HPDE6-E6E7 (cell line): ENCODE results near the gene ADCY10.
"Not testable (repeated sequence)": the region's sequence is repeated elsewhere in the genome, so short reads cannot be mapped to it uniquely, and the experiment has no call there.

Source experiments
- DNase-seq: peaks from one replicate; pipeline ENCODE4 v3.0.0; 2011; ENCODE audit warnings: missing footprints; ENCODE audit errors: extremely low spot score

Gene ADCY10

GRCh38 chr1:167881786-167882185, 32.1 kb downstream of the ADCY10 start:
- DNase-seq: no peak

- DNase-seq: no peak
These were observed 32.9 kb downstream of the ADCY10 start for GRCh38 chr1:167881069-167881468.

GRCh38 chr1:167880580-167881021, 33.3 kb downstream of the ADCY10 start:
- no peak for DNase-seq

- no peak for DNase-seq
These were observed 34.4 kb downstream of the ADCY10 start for GRCh38 chr1:167879508-167879907.

- DNase-seq: no peak
These were observed 35.4 kb downstream of the ADCY10 start for GRCh38 chr1:167878372-167879160.

- DNase-seq: no peak
These were observed 37.2 kb downstream of the ADCY10 start for GRCh38 chr1:167876597-167877175.

- DNase-seq: no peak
These were observed 42.6 kb downstream of the ADCY10 start for GRCh38 chr1:167871331-167871730.

- not testable (repeated sequence) for DNase-seq
These were observed 44.6 kb downstream of the ADCY10 start for GRCh38 chr1:167869157-167870001.

GRCh38 chr1:167866739-167867414, 47.1 kb downstream of the ADCY10 start:
- DNase-seq: not testable (repeated sequence)

GRCh38 chr1:167866326-167866725, 47.6 kb downstream of the ADCY10 start:
- not testable (repeated sequence) for DNase-seq

- DNase-seq: not testable (repeated sequence)
These were observed 48.1 kb downstream of the ADCY10 start for GRCh38 chr1:167865804-167866308.

GRCh38 chr1:167865193-167865592, 48.7 kb downstream of the ADCY10 start:
- not testable (repeated sequence) for DNase-seq

- DNase-seq: no peak
These were observed 49.4 kb downstream of the ADCY10 start for GRCh38 chr1:167864392-167865032.

- DNase-seq: no peak
These were observed 50.0 kb downstream of the ADCY10 start for GRCh38 chr1:167863921-167864279.

- DNase-seq: not testable (repeated sequence)
These were observed 50.6 kb downstream of the ADCY10 start for GRCh38 chr1:167863191-167863920.

GRCh38 chr1:167862432-167863076, 51.4 kb downstream of the ADCY10 start:
- DNase-seq: no peak

- DNase-seq: no peak
These were observed 52.1 kb downstream of the ADCY10 start for GRCh38 chr1:167861664-167862381.

GRCh38 chr1:167860231-167860923, 53.6 kb downstream of the ADCY10 start:
- no peak for DNase-seq
